K562 (cell line): ENCODE data around the gene FN3K. TPM values are rescaled to one million over a fixed set of nuclear protein-coding genes. Genes with fewer than 3 reads are reported as not detected.

Source experiments
- ATAC-seq: fragments of 200-7000 bp; cut with Tn5 transposase; 3 replicates; pipeline ENCODE4 v1.9.1; 2020; ENCODE audit warnings: moderate library complexity
- BruUV-seq: library from RNA; stranded (reverse); fragments of 400-500 nt; replicated peaks from 2 replicates; lab custom pipeline; 2021; lab: Mats Ljungman, UMichigan
- CTCF ChIA-PET: fragments of 300-600 bp; formaldehyde crosslinking; extraction: SDS; loops from one replicate; lab custom pipeline; 2021; ENCODE audit warnings: low intra/inter-chr PET ratio; lab: Yijun Ruan, JAX
- POLR2A ChIA-PET: fragments of 300-600, 350-650 bp; sonication (Branson Sonifier 250); formaldehyde crosslinking; extraction: SDS; loops from one replicate; lab custom pipeline; 2021; ENCODE audit warnings: antibody characterized with exemption, inconsistent platforms; lab: Yijun Ruan, JAX
- DNase-seq, 4 experiments: peaks; one replicate each; pipeline versions ENCODE4 v3.0.0 to v3.0.0-alpha.2; 2011 to 2018; ENCODE audit warnings: low spot score in 3 of 4, mixed read lengths in 3 of 4; ENCODE audit errors: extremely low read depth in 1 of 4
- FAIRE-seq: peaks from 2 replicates; lab custom pipeline; 2011; peaks lifted over from hg19 to GRCh38; lab: Jason Lieb, UNC
- H2AFZ ChIP-seq: 2 replicates; pipeline ENCODE4 v1.6.0; 2011; ENCODE audit warnings: low read depth, low read length, control low read depth, inconsistent platforms
- H3K27ac ChIP-seq: fragments of 200-600 bp; 3 replicates; pipeline ENCODE4 v1.8.0; 2011; ENCODE audit warnings: low read depth, mild to moderate bottlenecking, control low read depth, inconsistent platforms, low read length, moderate library complexity, mixed read lengths; ENCODE audit errors: extremely low read depth
- H3K27me3 ChIP-seq, 2 experiments: fragments of 300-600 bp in 1 of 2; 2 replicates in 1 of 2; 3 replicates in 1 of 2; pipeline versions ENCODE4 v1.6.0 to v1.8.0; 2011; ENCODE audit warnings: inconsistent platforms in 2 of 2, low read length in 2 of 2, mild to moderate bottlenecking in 1 of 2, mixed read lengths in 1 of 2, moderate library complexity in 1 of 2; ENCODE audit not compliant: control insufficient read depth in 2 of 2, insufficient read depth in 2 of 2
- H3K36me3 ChIP-seq: fragments of 300-600 bp; 3 replicates; pipeline ENCODE4 v1.8.0; 2011; ENCODE audit warnings: mild to moderate bottlenecking, low read length, inconsistent platforms; ENCODE audit not compliant: control insufficient read depth, insufficient read depth
- H3K4me1 ChIP-seq, 2 experiments: fragments of 200-600 bp in 1 of 2; replicated peaks in 1 of 2; 2 replicates in 1 of 2; 3 replicates in 1 of 2; pipeline versions ENCODE4 v1.5.1 to v1.8.0; 2011; ENCODE audit warnings: inconsistent platforms in 2 of 2, low read length in 2 of 2, mild to moderate bottlenecking in 1 of 2, mixed read lengths in 1 of 2, moderate library complexity in 1 of 2; ENCODE audit not compliant: control insufficient read depth in 2 of 2, insufficient read depth in 2 of 2
- H3K4me2 ChIP-seq: 2 replicates; pipeline ENCODE4 v1.6.1; 2011; ENCODE audit warnings: low read length, control low read depth, inconsistent platforms, mixed read lengths; ENCODE audit not compliant: insufficient read depth
- H3K4me3 ChIP-seq: fragments of 200-600 bp; sonication (generic), shearing (Covaris generic); 2 replicates; pipeline ENCODE4 v1.5.1; 2016; ENCODE audit warnings: control low read depth, inconsistent platforms
- H3K79me2 ChIP-seq: fragments of 200-600 bp; 3 replicates; pipeline ENCODE4 v1.8.0; 2011; ENCODE audit warnings: low read length, inconsistent platforms; ENCODE audit not compliant: control insufficient read depth, insufficient read depth
- H3K9ac ChIP-seq, 2 experiments: 2 replicates each; pipeline versions ENCODE4 v1.6.0 to v1.6.1; 2011; ENCODE audit warnings: low read depth in 2 of 2, low read length in 2 of 2, control low read depth in 1 of 2, inconsistent platforms in 1 of 2, mild to moderate bottlenecking in 1 of 2, mixed read lengths in 1 of 2; ENCODE audit not compliant: insufficient read depth in 1 of 2
- H3K9me1 ChIP-seq: one replicate; pipeline ENCODE4 v1.6.0; 2011; ENCODE audit warnings: inconsistent platforms, mild to moderate bottlenecking, low read length, moderate library complexity; ENCODE audit not compliant: control insufficient read depth, insufficient read depth
- H3K9me3 ChIP-seq: replicated peaks from 2 replicates; pipeline ENCODE4 v1.5.1; 2011; ENCODE audit warnings: low read depth, low read length, inconsistent platforms; ENCODE audit not compliant: control insufficient read depth, insufficient read depth
- H4K20me1 ChIP-seq: replicated peaks from 2 replicates; pipeline ENCODE4 v1.6.1; 2011; ENCODE audit warnings: low read length, inconsistent platforms, mixed read lengths; ENCODE audit not compliant: control insufficient read depth, insufficient read depth
- ARID4B ChIP-seq: sonication (generic); formaldehyde crosslinking; IDR thresholded peaks from 2 replicates; pipeline ENCODE4 v1.8.0; 2022; ENCODE audit warnings: mild to moderate bottlenecking, missing genetic modification reagents
- CAMTA2 ChIP-seq: fragments of 250-450 bp; sonication (Bioruptor Pico); conservative IDR thresholded peaks from 2 replicates; pipeline ENCODE4 v1.5.1; 2022
- FUS ChIP-seq: fragments of 200-400 bp; formaldehyde crosslinking; optimal IDR thresholded peaks from 2 replicates; pipeline ENCODE3; 2017; ENCODE audit warnings: low read depth, low read length
- HIVEP1 ChIP-seq: fragments of 250-450 bp; sonication (Bioruptor Pico); IDR thresholded peaks from 2 replicates; pipeline ENCODE4 v1.4.0; 2020; ENCODE audit warnings: mild to moderate bottlenecking
- HSF4 ChIP-seq: fragments of 250-450 bp; sonication (Bioruptor Pico); IDR thresholded peaks from 2 replicates; pipeline ENCODE4 v2.1.2; 2022; ENCODE audit warnings: mild to moderate bottlenecking, moderate library complexity, borderline replicate concordance
- PBX2 ChIP-seq, 2 experiments: IDR thresholded peaks in 1 of 2; conservative IDR thresholded peaks in 1 of 2; 2 replicates each; pipeline ENCODE4 v1.6.1; 2016; ENCODE audit warnings: low read depth in 2 of 2, mild to moderate bottlenecking in 1 of 2, missing compliant biosample characterization in 1 of 2, missing genetic modification characterization in 1 of 2, moderate library complexity in 1 of 2
- PCBP2 ChIP-seq: fragments of 200-400 bp; formaldehyde crosslinking; IDR thresholded peaks from 2 replicates; pipeline ENCODE4 v1.6.1; 2018; ENCODE audit warnings: low read length, low read depth, mild to moderate bottlenecking, moderate library complexity; ENCODE audit not compliant: poor library complexity, severe bottlenecking
- RBM14 ChIP-seq: fragments of 200-400 bp; formaldehyde crosslinking; IDR thresholded peaks from 2 replicates; pipeline ENCODE4 v1.6.1; 2018; ENCODE audit warnings: low read depth, mild to moderate bottlenecking, low read length, moderate library complexity, borderline replicate concordance; ENCODE audit not compliant: insufficient read depth
- TOE1 ChIP-seq, 2 experiments: fragments of 450-650 bp in 1 of 2; sonication (generic) in 1 of 2; formaldehyde crosslinking in 1 of 2; IDR thresholded peaks; 2 replicates each; pipeline versions ENCODE4 v1.7.1 to v1.8.0; 2016 to 2022; ENCODE audit warnings: borderline replicate concordance in 2 of 2, mild to moderate bottlenecking in 2 of 2, antibody characterized with exemption in 1 of 2, inconsistent platforms in 1 of 2, low read depth in 1 of 2, missing genetic modification reagents in 1 of 2, moderate library complexity in 1 of 2
- ZNF511 ChIP-seq: sonication (generic); formaldehyde crosslinking; IDR thresholded peaks from 2 replicates; pipeline ENCODE4 v1.8.0; 2022; ENCODE audit warnings: mild to moderate bottlenecking, missing genetic modification reagents
- WGBS: fragments of 100-300 bp; shearing (Covaris generic); methylation state at CpG from one replicate; pipeline ENCODE4 v1.1.6; 2016; ENCODE audit warnings: low coverage, mixed read lengths; ENCODE audit not compliant: insufficient coverage; ENCODE audit errors: missing lambda C conversion rate; 5-methylcytosine and 5-hydroxymethylcytosine counted together
- in situ Hi-C: fragments of 300-500 bp; cut with MboI; formaldehyde crosslinking; loops from 4 replicates; pipeline ENCODE4 v1.15.0; 2018; ENCODE audit warnings: inconsistent platforms, mixed read lengths
- intact Hi-C: fragments of 100-400 bp; cut with micrococcal nuclease; formaldehyde crosslinking; loops from 2 replicates; pipeline ENCODE4 v1.14.2; 2022
- polyA plus RNA-seq, 8 experiments: library from polyadenylated mRNA; depleted of rRNA in 4 of 8; stranded (reverse) in 5 of 8; unstranded in 3 of 8; fragments of >200 nt; fragmentation: Nextera tagmentation in 2 of 8; fragmentation: Illumina TruSeq in 1 of 8; extraction: Ambion mirVana in 2 of 8; extraction: Trizol in 1 of 8; gene quantifications; 2 replicates each; pipeline versions ENCODE4 v1.2.1 to v1.2.3, GENCODE V29; 2011 to 2014; ENCODE audit warnings: inconsistent platforms in 1 of 8, missing spikeins in 1 of 8
- total RNA-seq, 7 experiments: library from RNA; depleted of rRNA in 6 of 7; stranded (reverse); fragments of >200 nt in 6 of 7; fragmentation: Illumina TruSeq in 2 of 7; extraction: Trizol in 2 of 7; gene quantifications; 2 replicates each; pipeline versions ENCODE4 v1.2.1 to v1.2.3, GENCODE V29; 2011 to 2021; ENCODE audit warnings: low replicate concordance in 1 of 7

FN3K gene
- total and polyA plus RNA-seq, 9 of the 15 experiments (the other 6 are each of a cell fraction or from before 2014, with no cell fraction given): 0.08 to 22.7 (median 3.8) TPM

- TF ChIP-seq ZNF511 (CRISPR knock-in tag): no peak
Observed at GRCh38 chr17:82786427-82786826, 51.0 kb downstream of the FN3K start (continued).

GRCh38 chr17:82787081-82787848 lies 51.9 kb downstream of the FN3K start:
- CTCF ChIA-PET: no interaction called here
- BruUV-seq: no TSS peak
- DNase-seq (no peak), ATAC-seq (no peak), FAIRE-seq (no peak)
- peaks cover 0 to 15% of the 10 kb centered on the region in 2 experiments; a peak in 2 of 5 replicates for H3K4me1 ChIP-seq
- no peak overlapping the region for H3K27ac ChIP-seq
- no peaks in the 10 kb centered on the region for H3K9me3 ChIP-seq
- POLR2A ChIA-PET: no interaction called here
- peaks cover 3% of the 10 kb centered on the region; the same call in 1 of the 3 replicates for H3K79me2 ChIP-seq
- intact Hi-C loops: no loop called here
- no peak overlapping the region; a peak in 1 of 4 replicates for H3K9ac ChIP-seq
- H2AFZ ChIP-seq: no peak overlapping the region
- peaks cover 43% of the 10 kb centered on the region; the same call in 2 of the 3 replicates for H3K36me3 ChIP-seq
- H3K4me2 ChIP-seq: no peak overlapping the region
- 87% methylated on average over 24 of the region's 27 CpGs for WGBS
- H4K20me1 ChIP-seq: no peaks in the 10 kb centered on the region
- in situ Hi-C loops: no loop called here
- H3K4me3 ChIP-seq: no peak overlapping the region
- H3K27me3 ChIP-seq: no peaks in the 10 kb centered on the region
- H3K9me1 ChIP-seq: no peaks in the 10 kb centered on the region
- TF ChIP-seq RBM14: no peak
- TF ChIP-seq HSF4 (CRISPR knock-in tag): no peak
- no peak for TF ChIP-seq CAMTA2 (CRISPR knock-in tag)
- TF ChIP-seq TOE1 (IDR thresholded peaks at IDR 0.05; ENCODE audit: borderline replicate concordance): no peak
- no peak for TF ChIP-seq TOE1 (CRISPR knock-in tag; IDR thresholded peaks at IDR 0.05; ENCODE audit: borderline replicate concordance, low read depth)
- TF ChIP-seq PBX2 (CRISPR knock-in tag; IDR thresholded peaks at IDR 0.05; ENCODE audit: low read depth): no peak
- TF ChIP-seq PBX2 (tag; conservative IDR thresholded peaks at IDR 0.05; ENCODE audit: low read depth): no peak
- no peak for TF ChIP-seq ARID4B (CRISPR knock-in tag)
- no peak for TF ChIP-seq HIVEP1 (CRISPR knock-in tag)
- no peak for TF ChIP-seq FUS
- no peak for TF ChIP-seq PCBP2
